Measurements from ENCODE around the gene HCFC2. TPM values are rescaled to one million over a fixed set of nuclear protein-coding genes. Genes with fewer than 3 reads are reported as not detected.

Gene HCFC2
- total RNA-seq, 1 experiment from 2014 or later: 8.5 TPM

DNA sequence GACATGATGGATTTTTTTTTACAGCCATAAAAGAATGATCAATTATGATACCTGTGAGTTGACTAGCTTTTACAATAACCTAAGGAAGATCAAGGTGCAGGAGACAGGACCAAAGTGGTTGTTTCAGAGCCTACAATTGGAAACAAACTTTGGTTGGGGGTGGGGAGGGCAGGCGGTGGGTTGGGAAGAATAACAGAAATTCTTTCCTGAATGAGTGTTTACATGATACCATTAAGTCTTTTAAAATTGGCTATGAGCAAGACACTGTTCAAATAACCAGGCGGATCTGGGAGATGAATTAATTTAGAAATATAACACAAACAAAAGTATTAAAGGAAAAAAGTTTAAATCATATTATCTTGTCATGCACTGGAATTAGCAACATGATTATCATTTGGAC, 66.4 kb downstream of the HCFC2 start:
- TF ChIP-seq SIN3A (IDR thresholded peaks at IDR 0.05; ENCODE audit: borderline replicate concordance, insufficient read depth, low read depth, low read length): no peak
- intact Hi-C loops (cut with micrococcal nuclease; ENCODE audit: unreplicated experiment) (loop anchor here (10.0 kb wide), 1 partner anchor 174 kb away; the partner anchor contains the start of gene EID3), in situ Hi-C loops (cut with HindIII; ENCODE audit: low pct_unique_long_range_greater_than_20kb, low sequenced_read_pairs) (no loop called here)
- no peaks in the 10 kb centered on the region for H3K27me3 ChIP-seq (ENCODE audit: control insufficient read depth, insufficient read depth, low read length)
- BruUV-seq (replicated peaks): no TSS peak
- ChIA-PET CTCF (no interaction called here), POLR2A (no interaction called here)
- H3K36me3 ChIP-seq (ENCODE audit: control insufficient read depth, insufficient read depth, low read length): peaks cover 30% of the 10 kb centered on the region
- no peak overlapping the region for H3K4me3 ChIP-seq (ENCODE audit: low read depth in 2 of 2, low read length in 2 of 2)
- ATAC-seq: no peak
- H3K27ac ChIP-seq (ENCODE audit: low read length): no peak overlapping the region
- no peaks in the 10 kb centered on the region for H3K9me3 ChIP-seq (ENCODE audit: control insufficient read depth, insufficient read depth, low read depth, low read length)
- H3K4me1 ChIP-seq (ENCODE audit: control insufficient read depth, insufficient read depth, low read length): peaks cover 6% of the 10 kb centered on the region; the same call in 1 of the 2 replicates
- no peak for DNase-seq (ENCODE audit: low read depth, low spot score)

DNA sequence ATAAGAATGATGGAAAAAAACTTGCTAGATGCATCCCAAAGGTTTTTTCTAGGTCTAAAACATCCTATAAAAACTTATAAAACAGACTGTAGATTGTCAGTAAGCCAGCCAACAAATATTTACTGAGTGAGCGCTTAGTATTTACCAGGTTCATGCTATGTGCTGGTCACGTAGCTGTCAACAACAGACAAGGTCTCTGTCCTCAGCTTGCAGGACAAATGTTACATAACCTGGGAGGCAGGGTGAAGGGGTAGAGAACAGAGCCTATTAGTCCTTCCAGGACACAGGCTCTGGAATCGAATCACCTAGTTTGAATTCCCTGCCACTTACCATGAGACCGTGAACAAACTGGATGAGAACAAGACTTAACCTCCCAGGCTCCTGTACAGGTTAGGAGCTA, 67.3 kb downstream of the HCFC2 start:
- H3K9me3 ChIP-seq (ENCODE audit: control insufficient read depth, insufficient read depth, low read depth, low read length): no peaks in the 10 kb centered on the region
- in situ Hi-C loops (cut with HindIII; ENCODE audit: low pct_unique_long_range_greater_than_20kb, low sequenced_read_pairs): no loop called here
- no peak; the same call in 1 of the 2 replicates for ATAC-seq
- H3K27ac ChIP-seq (ENCODE audit: low read length): no peak overlapping the region
- peaks cover 13% of the 10 kb centered on the region for H3K4me1 ChIP-seq (ENCODE audit: control insufficient read depth, insufficient read depth, low read length)
- intact Hi-C loops (cut with micrococcal nuclease; ENCODE audit: unreplicated experiment): loop anchor here (10.0 kb wide), 1 partner anchor 173 kb away; the partner anchor contains the start of gene EID3
- no TSS peak for BruUV-seq (replicated peaks)
- no peaks in the 10 kb centered on the region for H3K27me3 ChIP-seq (ENCODE audit: control insufficient read depth, insufficient read depth, low read length)
- H3K36me3 ChIP-seq (ENCODE audit: control insufficient read depth, insufficient read depth, low read length): peaks cover 25% of the 10 kb centered on the region
- POLR2A ChIA-PET: no interaction called here
- DNase-seq (ENCODE audit: low read depth, low spot score): no peak
- CTCF ChIA-PET: no interaction called here
- no peak for TF ChIP-seq TCF7L2 (IDR thresholded peaks at IDR 0.05; ENCODE audit: low read depth, low read length)
- TF ChIP-seq, protein P1, sequence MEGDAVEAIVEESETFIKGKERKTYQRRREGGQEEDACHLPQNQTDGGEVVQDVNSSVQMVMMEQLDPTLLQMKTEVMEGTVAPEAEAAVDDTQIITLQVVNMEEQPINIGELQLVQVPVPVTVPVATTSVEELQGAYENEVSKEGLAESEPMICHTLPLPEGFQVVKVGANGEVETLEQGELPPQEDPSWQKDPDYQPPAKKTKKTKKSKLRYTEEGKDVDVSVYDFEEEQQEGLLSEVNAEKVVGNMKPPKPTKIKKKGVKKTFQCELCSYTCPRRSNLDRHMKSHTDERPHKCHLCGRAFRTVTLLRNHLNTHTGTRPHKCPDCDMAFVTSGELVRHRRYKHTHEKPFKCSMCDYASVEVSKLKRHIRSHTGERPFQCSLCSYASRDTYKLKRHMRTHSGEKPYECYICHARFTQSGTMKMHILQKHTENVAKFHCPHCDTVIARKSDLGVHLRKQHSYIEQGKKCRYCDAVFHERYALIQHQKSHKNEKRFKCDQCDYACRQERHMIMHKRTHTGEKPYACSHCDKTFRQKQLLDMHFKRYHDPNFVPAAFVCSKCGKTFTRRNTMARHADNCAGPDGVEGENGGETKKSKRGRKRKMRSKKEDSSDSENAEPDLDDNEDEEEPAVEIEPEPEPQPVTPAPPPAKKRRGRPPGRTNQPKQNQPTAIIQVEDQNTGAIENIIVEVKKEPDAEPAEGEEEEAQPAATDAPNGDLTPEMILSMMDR (IDR thresholded peaks at IDR 0.05): no peak
- TF ChIP-seq, protein P2, sequence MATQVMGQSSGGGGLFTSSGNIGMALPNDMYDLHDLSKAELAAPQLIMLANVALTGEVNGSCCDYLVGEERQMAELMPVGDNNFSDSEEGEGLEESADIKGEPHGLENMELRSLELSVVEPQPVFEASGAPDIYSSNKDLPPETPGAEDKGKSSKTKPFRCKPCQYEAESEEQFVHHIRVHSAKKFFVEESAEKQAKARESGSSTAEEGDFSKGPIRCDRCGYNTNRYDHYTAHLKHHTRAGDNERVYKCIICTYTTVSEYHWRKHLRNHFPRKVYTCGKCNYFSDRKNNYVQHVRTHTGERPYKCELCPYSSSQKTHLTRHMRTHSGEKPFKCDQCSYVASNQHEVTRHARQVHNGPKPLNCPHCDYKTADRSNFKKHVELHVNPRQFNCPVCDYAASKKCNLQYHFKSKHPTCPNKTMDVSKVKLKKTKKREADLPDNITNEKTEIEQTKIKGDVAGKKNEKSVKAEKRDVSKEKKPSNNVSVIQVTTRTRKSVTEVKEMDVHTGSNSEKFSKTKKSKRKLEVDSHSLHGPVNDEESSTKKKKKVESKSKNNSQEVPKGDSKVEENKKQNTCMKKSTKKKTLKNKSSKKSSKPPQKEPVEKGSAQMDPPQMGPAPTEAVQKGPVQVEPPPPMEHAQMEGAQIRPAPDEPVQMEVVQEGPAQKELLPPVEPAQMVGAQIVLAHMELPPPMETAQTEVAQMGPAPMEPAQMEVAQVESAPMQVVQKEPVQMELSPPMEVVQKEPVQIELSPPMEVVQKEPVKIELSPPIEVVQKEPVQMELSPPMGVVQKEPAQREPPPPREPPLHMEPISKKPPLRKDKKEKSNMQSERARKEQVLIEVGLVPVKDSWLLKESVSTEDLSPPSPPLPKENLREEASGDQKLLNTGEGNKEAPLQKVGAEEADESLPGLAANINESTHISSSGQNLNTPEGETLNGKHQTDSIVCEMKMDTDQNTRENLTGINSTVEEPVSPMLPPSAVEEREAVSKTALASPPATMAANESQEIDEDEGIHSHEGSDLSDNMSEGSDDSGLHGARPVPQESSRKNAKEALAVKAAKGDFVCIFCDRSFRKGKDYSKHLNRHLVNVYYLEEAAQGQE (IDR thresholded peaks at IDR 0.05; ENCODE audit: insufficient read depth in 1 of 2, low read depth in 2 of 2, low read length in 1 of 2): no peak
- no peak for TF ChIP-seq POLR2AphosphoS5 (IDR thresholded peaks at IDR 0.05; ENCODE audit: low read depth, low read length)
- TF ChIP-seq SIN3A (IDR thresholded peaks at IDR 0.05; ENCODE audit: borderline replicate concordance, insufficient read depth, low read depth, low read length): no peak
- H3K4me3 ChIP-seq (ENCODE audit: low read depth in 2 of 2, low read length in 2 of 2): no peak overlapping the region

DNA sequence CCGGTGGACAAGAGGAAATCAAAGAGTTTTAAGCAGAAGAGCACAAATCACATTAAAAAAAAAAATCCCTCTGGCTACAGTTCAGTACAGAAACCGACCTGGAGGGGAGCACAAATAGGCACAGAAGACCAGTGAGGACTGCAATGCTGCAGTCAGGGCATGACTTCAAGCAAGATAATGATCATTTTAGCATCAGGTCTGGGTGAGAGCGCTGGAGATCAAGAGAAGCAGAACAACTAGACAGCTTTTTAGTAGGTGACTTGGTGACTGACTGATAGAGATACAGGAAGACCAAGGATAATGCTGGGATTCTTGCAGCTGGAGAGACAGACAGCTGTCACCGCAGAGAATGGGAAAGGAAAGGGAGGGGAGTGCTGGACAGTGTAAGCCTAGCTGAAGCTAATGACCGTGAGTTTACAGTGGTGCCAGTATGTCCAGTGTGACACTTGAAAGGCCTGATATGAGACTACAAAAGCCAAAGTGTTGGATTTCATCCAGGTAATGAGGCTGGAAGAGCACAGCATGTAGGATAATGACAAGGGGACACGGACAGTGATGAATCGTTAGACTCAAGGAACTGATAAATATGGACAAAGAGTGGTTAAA, 68.1 kb downstream of the HCFC2 start:
- CTCF ChIA-PET: no interaction called here
- DNase-seq (ENCODE audit: low read depth, low spot score) (no peak), ATAC-seq (no peak)
- TF ChIP-seq, protein P1 (IDR thresholded peaks at IDR 0.05): no peak
- TF ChIP-seq, protein P2 (IDR thresholded peaks at IDR 0.05; ENCODE audit: insufficient read depth in 1 of 2, low read depth in 2 of 2, low read length in 1 of 2): no peak
- no TSS peak for BruUV-seq (replicated peaks)
- H3K36me3 ChIP-seq (ENCODE audit: control insufficient read depth, insufficient read depth, low read length): peaks cover 23% of the 10 kb centered on the region
- H3K27me3 ChIP-seq (ENCODE audit: control insufficient read depth, insufficient read depth, low read length): no peaks in the 10 kb centered on the region
- POLR2A ChIA-PET: no interaction called here
- H3K4me3 ChIP-seq (ENCODE audit: low read depth in 2 of 2, low read length in 2 of 2): no peak overlapping the region
- intact Hi-C loops (cut with micrococcal nuclease; ENCODE audit: unreplicated experiment): loop anchor here (10.0 kb wide), 1 partner anchor 172 kb away; the partner anchor contains the start of gene EID3
- in situ Hi-C loops (cut with HindIII; ENCODE audit: low pct_unique_long_range_greater_than_20kb, low sequenced_read_pairs): no loop called here
- H3K4me1 ChIP-seq (ENCODE audit: control insufficient read depth, insufficient read depth, low read length): peaks cover 17% of the 10 kb centered on the region
- no peaks in the 10 kb centered on the region for H3K9me3 ChIP-seq (ENCODE audit: control insufficient read depth, insufficient read depth, low read depth, low read length)
- no peak overlapping the region for H3K27ac ChIP-seq (ENCODE audit: low read length)

Measured in Panc1 (cell line).